Kidney capillary endothelial cell (primary cell): ENCODE results near the gene CLIC4.
"Not testable (repeated sequence)": the region's sequence is repeated elsewhere in the genome, so short reads cannot be mapped to it uniquely, and the experiment has no call there.

ENCODE experiments used
- DNase-seq: peaks from one replicate; pipeline ENCODE4 v3.0.0-alpha.2; 2018; ENCODE audit warnings: low spot score

The CLIC4 gene

DNA sequence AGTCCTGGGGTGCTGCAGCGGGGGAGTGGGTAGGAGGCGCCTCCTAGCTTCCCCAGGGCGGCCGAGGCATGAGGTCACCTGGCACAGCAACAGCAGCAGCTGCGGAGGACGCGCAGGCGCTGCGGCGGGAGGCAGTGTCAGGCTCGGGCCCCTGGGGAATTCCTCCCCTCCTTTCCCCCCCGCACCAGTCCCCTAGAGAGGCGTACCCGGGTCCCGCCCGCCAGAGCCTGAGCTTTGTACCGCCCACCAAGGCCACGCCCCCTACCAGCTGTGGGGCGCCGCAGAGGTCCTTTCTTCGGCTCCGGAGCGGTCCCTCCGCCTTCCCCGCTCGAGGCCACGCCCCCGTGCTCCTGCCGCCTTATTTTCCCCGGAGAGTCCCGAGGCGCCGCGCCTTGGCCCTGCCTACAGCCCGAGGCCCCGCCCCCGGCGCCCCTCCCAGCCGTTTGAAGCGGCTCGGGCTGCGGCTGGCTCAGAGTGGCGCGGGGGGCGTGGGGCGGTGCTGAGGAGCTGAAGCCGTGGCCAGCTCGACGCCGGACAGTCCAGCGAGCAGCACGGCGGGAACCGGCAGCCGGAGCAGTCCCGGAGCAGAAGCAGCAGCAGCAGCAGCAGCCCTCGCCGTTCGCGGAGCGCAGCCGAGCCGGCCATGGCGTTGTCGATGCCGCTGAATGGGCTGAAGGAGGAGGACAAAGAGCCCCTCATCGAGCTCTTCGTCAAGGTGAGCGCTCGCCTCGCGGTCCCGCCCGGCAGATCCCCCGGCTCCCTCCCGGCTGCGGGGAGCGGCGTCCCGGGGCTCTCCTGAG lies at the start of gene CLIC4:
CLIC4 (plus strand) TSS at position 537 of the 800 bp plus-strand sequence; CDS start at position 644, 107 bp downstream.
- peak; percentile 99 for DNase-seq

DNA sequence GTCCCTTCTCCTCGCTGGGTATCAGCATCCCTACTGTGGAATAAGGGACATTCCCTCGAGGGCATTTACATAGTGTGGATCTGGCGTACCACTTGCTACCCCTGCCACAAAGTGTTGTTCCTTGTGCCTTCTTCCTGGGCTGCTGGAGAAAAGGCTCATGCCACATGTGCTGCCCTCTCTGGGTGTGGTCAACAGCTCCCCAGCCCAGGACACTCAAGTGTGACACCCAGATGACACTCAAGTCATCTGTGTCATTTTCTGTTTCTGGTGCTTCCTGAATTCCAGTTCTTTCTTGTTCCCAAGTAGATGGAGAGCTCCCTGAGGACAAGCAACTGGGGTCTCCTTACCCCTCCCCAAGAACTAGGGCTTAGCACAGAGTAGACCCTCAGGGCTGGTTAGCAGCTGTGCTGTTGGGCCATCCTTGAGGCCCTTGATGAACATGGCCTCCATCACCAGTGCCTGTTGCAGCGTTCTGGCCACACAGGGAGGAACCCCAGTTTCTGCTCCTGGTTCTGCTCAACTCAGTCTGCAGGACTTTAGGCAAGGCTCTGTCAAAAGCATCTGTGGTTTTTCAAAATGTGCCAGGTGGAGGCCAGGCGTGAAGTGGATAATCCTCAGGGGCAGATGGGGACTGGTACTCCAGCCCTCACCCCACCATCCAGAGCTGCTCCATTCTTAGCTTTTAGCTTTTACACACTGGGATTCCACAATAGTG lies 49.0 kb upstream of the CLIC4 start:
- DNase-seq, result no peak

DNA sequence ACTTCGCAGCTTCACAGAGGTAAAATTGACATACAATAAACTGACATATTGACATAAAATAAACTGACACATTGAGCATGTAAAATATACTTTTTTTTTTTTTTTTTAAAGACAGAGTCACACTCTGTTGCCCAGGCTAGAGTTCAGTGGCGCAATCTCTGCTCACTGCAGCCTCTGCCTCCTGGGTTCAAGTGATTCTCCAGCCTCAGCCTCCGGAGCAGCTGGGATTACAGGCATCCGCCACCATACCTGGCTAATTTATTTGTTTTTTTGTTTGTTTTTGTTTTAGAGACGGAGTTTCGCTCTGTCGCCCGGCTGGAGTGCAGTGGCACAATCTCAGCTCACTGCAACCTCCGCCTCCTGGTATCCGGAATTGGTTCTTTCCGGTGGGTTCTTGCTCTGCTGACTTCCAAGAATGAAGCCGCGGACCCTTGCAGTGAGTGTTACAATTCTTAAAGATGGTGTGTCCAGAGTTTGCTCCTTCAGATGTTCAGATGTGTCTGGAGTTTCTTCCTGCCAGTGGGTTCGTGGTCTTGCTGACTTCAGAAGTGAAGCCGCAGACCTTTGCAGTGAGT lies 48.4 kb upstream of the CLIC4 start:
- DNase-seq, result no peak

DNA sequence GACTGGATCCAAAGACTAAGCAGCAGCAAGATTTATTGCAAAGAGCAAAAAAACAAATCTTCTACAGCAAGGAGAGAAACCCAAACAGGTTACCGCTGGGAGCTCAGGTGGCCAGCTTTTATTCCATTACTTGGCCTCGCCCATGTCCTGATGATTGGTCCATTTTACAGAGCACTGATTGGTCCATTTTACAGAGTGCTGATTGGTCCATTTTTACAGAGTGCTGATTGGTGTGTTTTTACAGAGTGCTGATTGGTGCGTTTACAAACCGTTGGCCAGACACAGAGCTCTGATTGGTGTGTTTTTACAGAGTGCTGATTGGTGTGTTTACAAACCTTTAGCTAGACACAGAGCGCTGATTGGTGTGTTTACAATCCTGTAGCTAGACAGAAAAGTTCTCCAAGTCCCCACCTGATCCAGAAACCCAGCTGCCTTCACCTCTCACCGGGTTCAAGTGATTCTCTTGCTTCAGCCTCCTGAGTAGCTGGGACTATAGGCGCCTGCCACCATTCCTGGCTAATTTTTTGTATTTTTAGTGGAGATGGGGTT lies 47.7 kb upstream of the CLIC4 start:
- not testable (repeated sequence) for DNase-seq

DNA sequence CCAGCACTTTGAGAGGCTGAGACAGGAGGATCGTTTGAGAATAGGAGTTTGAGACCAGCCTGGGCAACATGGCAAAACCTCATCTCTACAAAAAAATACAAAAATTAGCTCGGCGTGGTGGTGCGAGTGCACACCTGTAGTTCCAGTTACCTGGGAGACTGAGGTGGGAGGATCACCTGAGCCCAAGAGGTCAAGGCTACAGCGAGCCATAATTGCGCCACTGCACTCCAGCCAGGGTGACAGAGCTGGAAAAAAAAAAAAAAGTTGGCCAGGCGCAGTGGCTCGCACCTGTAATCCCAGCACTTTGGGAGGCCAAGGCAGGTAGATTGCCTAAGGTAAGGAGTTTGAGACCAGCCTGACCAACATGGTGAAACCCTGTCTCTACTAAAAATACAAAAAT lies 46.9 kb upstream of the CLIC4 start:
- DNase-seq, result not testable (repeated sequence)

DNA sequence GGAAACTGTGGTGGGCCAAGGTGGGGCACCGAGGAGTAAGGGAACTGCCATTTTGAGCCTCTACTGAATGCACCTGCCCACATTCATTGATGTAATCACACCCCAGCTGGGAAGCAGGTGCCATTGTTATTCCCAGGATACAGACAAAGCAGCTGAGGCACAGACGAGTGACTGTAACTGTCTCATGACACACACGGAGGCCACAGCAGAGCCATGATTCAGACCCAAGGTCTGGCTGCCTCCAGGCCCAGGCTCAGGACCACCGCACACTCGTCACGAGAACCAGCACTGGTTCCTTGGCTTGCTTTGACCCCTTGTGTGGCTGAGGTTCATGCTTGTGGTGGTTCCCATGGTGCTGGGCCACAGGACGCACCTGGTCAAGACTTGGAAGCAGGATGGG lies 45.6 kb upstream of the CLIC4 start:
- peak; percentile 81 for DNase-seq

DNA sequence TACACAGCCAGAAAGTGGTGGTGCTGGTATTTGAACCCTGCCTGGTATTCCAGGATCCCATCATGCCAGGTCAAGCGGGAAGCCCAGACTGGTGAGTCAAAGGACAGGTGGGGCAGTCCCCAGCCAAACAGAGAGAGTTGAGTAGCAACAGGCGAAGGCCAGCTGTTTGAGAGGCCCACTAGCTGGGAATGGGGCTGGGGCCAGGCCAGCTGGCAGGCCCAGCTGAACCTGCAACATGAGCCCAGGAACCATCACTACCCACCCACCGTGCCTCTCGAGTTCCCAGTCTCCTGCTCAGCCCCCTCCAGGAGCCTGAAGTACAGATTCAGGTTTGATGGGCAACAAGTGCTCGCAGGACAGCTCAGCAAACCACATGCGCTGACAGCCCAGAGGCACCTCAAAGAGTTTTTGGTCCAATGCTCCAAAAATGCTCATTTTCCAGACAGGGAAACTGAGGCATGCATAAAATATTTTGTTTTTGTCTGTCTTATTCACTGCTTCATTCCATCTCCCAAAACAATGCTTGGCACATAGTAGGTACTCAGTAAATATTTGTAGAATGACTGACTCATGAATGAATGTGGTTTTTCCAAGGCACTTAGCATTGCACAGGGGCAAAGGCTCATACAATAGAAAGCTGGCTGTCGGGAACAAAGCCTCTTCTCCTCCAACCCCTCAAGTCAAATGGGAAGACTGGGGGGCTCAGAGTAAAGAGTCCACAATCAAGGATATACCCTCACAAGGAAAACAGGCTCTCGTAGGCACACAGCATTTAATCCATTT lies 42.5 kb upstream of the CLIC4 start:
- DNase-seq, result no peak

DNA sequence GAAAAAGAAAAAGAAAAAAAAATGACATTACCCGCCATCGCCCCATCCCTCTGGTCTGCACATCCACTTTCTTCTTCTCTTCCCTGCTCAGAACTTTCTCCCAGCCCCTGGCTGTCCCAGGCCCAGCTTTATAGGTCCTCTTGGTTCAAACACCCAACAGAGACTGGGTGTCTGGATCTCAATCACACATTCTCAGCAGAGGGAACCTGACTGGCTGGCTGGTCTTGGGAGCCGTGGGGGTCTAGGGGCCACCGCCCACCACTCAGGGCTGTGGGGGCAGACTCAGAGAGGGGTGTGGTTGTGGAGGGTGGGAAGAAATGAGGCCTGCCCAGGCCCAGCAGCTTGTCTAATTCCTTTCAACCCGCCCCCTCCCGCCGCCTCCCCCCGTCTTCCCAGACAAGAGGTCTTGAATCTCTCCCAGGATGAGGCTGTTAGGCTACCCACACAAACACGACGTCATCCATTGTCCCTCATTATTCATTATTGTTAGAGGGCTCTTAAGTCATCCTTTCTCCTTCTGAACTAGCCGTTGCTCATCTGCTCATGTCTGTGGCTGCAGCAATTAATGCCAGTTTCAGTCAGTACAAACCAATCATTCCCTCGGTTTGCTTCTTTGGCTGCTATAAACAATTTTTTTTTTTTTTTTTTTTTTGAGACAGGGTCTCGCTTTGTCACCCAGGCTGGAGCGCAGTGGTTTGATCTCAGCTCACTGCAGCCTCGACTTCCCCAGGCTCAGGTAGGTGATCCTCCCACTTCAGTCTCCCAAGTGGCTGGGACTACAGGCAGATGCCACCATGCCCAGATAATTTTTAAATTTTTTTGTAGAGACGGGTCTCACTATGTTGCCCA lies 40.6 kb upstream of the CLIC4 start:
- peak; percentile 88 for DNase-seq

DNA sequence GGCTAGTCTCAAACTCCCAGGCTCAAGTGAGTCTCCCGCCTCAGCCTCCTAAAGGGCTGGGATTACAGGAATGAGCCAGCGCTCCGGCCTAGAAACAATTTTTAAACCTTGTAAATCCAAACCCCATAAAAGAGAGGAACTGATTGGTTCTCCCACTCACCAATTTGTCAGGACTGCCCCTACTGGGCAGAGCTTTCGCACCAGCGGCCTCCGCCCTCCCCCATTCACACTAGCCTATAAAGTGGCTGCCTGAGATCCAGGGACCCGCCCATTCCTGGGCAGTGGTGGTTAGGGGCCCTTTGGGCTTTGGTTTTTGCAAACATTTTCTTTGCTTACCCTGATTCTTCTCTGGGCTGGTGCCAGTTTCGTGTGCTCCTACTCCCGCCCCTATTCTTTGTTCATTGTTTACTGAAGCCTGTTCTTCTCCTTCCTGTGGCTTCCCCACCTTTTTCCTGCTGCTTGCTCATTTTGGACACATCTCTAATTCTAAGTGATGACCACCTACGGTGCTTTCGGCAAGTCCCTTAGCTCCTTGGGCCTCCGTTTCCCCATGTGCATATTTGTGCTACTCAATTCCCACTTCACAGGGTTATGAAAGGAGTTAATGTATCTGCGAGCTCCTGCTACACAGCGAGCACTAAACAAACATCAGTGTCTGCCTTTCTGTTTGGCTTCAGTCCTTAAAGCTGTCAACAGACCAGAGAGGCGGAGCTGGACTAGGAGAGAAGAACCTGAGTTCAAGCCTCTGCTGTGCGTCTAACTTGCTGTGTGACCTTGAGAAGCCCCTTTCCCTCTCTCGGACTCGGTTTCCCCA lies 39.8 kb upstream of the CLIC4 start:
- peak; percentile 97 for DNase-seq

DNA sequence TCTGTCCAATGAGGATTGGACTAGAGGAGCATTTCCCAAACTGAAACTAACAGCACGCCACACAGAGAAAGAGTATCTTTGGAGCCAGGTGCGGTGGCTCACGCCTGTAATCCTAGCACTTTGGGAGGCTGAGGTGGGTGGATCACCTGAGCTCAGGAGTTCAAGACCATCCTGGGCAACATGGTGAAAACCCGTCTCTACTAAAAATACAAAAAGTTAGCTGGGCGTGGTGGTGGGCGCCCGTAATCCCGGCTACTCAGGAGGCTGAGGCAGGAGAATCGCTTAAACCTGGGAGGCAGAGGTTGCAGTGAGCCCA lies 39.2 kb upstream of the CLIC4 start:
- DNase-seq, result not testable (repeated sequence)

DNA sequence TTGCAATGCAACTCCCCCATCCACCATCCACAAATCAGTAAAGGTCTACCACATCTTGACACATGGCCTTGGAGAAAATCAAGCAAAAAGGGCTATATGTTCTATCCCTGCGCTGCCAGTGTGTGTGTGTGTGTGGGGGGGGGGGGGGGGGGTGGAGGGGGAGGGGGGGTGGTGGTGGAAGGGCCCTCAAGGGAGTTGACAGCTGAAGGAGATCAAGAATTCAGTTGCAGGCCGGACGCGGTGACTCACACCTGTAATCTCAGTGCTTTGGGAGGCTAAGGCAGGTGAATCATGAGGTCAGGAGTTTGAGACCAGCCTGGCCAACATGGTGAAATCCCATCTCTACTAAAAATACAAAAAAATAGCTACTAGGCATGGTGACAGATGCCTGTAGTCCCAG lies 37.6 kb upstream of the CLIC4 start:
- DNase-seq, result no peak

DNA sequence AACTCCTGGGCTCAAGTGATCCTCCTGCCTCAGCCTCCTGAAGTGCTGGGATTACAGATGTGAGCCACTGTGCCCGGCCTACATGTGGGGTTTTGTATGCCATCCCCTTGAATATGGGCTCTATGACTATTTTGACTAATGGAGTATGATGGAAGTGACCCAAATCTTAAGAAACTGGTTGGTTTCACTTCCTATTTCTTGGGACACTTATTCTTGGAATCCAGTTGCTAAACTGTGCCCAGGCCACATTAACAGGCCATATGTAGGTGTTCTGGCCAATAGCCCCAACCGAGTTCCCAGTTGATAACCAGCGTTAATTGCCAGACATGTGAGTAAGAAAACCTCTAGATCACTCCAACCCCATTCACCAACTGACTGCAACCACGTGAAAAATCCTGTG lies 36.3 kb upstream of the CLIC4 start:
- no peak for DNase-seq

DNA sequence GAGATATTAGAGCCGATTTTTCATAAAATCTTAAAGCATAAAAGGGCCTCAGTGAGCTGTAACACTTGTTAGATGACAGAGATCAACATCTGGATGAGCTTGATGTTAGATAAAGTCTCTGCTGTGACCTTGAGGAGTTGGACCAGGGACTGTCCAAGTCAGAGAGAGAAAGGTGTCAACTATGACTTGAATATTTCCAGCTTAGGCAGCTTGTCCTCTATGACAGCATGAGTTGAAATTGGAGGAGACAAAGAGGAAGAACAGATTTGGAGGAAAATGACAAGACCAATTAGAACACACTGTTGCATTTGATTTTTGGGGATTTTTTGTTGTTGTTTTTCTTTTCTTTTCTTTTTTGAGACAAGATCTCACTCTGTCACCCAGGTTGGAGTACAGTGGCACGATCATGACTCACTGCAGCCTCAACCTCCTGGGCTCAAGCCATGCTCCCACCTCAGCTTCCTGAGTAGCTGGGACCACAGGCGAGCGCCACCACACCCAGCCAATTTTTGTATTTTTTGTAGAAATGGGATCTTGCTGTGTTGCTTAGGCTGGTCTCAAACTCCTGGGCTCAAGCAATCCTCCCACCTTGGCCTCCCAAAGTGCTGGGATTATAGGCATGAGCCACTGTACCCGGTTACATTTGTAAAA lies 35.3 kb upstream of the CLIC4 start:
- DNase-seq, result no peak

DNA sequence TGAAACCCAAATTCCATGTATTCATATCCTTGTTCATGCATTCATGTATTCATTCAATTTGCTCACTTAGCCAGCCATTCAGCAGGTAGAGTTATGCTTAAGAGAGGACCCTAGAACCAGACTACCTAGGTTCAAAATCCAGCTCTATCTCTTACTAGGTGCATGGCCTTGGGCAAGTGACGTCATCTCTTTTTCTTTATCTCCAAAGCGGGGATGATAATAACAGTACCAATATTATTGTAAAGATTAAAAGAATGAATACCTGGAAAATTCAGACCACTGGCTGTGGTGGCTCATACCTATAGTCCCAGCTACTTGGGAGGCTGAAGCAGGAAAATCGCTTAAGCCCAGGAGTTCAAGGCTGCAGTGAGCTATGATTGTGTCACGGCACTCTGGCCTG lies 33.9 kb upstream of the CLIC4 start:
- no peak for DNase-seq

DNA sequence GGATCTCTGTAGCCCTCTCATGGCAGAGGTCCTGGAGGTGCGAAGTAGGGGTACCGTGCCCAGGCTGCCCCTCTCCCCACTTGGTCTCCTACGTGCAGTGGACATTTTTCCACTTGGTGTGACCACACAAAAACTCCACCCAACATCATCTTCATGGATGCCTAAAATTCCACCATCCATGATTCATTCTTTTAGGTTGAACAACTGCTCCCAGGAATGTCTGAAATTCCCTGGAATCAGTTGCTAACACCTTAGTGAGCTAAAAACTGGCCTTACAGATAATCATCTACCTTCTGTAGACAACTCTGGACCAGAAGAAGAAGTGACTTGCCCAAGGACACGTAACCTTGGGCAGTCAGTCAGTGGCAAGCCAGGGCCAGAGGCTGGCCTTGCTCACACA lies 32.1 kb upstream of the CLIC4 start:
- DNase-seq, result no peak

DNA sequence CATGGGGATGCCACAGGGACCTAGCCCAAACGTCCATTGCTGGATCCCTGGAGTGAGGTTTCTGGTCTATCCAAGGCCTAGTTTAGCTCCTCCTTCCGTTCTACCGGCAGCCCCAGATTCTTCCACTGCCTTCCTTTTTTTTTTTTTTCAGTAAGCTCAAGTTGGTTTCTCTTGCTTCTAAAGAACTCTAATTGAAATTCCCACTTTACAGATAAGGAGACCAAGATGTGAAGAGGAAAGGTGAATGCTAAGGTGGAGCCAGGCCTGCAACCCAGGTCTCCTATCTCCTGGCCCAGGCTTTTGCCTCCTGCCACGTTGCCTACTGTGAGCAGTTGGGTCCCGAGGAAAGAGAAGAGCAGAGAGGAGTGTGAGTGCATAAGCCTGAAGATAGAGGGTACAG lies 31.5 kb upstream of the CLIC4 start:
- DNase-seq, result no peak

DNA sequence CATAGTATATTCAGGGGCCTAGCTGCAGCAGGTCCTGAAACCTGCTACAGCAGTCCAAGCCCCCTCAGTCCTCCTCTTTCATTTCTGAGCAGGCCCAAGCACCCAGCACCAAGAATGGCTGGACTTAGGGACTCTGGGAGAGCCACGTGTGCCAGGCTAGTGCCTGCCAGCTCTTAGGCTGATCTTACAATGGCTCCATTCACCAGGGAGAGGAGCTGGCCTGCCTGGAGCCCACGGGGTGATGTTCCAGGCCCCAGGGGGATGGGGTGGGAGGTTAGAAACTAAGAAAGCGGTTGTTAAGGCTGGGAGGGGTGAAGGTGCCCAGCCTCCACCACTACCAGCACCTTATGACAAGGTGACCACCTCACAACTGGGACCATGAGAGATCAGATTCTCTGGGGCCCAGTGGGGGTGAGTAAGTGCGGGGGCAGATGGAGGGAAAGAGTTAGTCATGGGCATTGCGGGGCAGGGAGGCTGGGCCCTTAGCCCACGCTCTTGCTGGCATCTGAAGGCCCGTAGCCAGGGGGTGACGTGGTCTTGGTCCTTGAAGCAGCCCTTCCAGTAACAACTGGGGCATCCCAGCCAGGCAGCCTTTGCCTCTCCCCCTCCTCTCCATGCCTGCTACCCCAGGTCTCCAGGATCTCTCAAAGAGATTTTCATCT lies 30.3 kb upstream of the CLIC4 start:
- DNase-seq, result no peak

DNA sequence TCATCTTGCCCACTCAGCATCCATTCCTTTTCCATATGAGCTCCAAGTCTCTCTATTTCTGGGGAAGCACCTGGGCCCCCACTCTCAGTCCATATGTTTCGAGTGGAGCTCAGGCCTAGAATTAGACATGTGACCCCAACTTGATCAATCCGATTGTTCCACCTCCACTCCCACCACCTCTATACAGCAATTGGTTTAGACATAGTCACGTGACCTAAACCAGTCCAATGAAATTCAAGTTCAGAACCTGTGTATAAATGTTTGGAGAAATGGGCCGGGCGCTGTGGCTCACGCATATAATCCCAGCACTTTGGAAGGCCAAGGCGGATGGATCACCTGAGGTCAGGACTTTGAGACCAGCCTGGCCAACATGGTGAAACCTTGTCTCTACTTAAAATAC lies 29.6 kb upstream of the CLIC4 start:
- no peak for DNase-seq

DNA sequence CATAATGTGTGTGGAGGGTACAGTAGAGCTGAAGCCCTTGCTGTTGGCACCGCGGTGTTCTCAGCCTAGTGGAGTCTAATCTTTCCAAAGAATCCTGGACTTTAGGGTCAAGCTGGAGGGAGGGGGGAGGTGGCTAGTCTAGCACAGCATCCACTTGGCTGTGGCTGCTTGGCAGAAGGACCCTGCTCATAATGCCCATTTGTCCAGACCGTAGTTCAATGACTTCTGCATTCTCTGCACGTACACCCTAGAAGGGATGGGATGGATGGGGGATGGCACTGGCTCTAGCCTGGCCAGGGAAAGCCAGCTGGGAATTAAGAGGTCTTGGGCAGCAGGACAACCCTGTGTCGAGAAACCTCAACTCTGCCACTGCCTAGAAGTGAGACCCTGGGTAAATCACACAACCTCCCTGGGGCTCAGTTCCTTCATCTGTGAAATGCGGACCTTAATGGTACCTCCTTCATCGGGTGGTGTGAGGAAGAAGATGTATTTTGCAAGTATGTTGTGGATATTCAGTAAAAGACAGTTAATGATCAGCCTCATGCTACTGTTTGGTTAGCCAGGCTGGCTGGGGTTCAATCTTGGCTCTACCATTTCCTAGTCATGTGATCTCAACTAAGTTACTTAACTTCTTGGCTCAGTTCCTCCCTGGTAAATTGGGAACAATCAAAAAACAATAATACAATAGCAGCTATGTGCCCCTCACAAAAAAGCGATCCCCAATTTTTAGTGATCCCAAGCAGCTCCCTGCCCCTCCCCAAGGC lies 27.2 kb upstream of the CLIC4 start:
- DNase-seq, result no peak
